ENCODE results near the gene MFAP4.

The MFAP4 gene, protein sequence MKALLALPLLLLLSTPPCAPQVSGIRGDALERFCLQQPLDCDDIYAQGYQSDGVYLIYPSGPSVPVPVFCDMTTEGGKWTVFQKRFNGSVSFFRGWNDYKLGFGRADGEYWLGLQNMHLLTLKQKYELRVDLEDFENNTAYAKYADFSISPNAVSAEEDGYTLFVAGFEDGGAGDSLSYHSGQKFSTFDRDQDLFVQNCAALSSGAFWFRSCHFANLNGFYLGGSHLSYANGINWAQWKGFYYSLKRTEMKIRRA

DNA sequence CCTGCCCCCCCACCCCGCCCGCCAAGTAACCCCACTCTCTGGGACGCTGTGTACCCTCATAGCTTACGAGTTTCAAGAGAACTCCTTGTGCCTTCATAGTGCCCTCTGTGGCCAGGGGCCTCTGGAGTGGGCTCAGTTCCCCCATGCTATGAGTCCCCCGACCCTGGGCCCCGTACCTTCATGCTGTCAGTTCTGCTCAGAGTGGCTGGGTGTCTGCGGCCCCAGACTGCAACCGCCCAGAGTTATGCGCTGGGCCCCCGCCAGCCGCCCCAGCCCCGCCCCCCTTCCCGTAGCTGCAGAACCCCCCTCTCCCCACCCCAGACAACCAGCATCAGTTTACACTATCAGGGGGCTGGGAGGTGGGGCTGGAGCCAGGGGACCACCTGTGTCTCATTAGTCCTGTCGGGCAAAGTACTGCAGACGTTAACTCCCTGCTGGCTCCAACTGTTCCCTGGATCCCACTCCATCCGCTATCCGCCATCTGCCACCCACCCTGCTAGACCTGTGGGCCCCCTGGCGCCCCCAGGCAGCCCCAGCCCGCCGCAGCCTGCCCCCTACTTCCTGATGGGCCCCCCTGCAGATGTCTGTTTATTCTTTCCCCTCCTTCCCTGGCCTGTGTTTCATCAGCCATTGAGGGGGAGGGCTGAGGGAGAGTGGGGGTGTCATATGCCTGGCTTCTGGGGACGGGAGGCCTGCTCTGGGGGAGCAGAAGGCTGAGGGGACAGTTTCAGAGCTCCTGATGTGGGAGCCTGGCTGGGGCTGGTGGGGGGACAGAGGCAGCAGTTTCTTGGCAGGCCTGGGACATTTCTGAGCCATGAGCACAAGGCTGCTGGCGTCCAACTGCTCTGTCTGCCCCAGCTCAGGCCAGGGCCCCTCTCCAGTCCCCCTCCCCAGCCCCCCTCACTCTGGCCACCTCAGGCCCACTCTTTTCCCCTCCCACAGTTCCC is at the start of gene MFAP4:
Gene MFAP4, minus strand, starts transcription at position 217 of the 947 bp plus-strand sequence. Its CDS starts 35 bp downstream, at position 182.
- no peak for DNase-seq

DNA sequence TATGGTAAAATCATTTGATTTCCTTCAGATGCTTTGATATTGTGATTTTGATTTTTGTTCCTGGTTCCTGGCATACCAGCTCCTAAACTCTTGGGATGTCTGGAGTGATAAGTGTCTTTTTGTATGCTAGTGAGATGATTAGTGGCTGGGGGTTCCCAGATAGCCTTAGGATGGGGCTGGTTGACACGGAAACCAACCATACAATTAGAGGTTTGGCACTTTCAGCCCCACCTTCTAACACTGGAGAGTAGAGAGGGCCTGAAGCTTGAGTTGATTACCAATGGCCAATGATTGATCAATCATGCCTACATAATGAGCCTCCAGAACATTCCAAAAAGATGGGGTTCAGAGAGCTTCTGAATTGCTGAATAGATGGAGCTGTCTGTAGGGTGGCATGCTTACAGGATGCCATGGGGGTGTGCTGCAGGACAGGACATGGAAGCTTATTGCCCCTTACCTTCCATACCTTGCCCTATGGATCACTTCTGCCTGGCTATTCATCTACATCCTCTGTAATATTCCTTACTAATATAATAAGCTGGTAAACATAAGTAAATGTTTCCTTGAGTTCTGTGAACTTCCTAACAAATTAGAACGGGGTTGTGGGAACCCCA is 46.8 kb upstream of the MFAP4 start:
- DNase-seq: no peak

DNA sequence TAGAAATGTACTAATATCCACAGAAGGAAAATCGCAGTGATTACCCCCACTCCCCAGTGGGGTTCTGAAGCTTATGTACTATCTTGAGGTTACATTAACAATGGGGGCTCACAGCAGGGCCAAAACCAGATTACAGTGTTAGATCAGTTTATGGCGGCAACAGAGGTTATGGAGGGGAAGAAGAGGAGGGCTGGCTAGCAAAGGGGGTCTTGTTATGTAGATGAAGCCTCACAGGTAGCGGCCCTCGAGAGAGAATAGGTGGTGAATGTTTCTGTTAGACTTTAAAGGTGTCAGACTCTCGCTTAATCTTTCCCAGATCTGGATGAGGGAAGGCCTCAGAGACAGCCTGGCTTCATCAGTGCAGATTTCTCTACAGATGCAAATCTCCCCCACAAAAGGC is 46.3 kb upstream of the MFAP4 start:
- DNase-seq: no peak

DNA sequence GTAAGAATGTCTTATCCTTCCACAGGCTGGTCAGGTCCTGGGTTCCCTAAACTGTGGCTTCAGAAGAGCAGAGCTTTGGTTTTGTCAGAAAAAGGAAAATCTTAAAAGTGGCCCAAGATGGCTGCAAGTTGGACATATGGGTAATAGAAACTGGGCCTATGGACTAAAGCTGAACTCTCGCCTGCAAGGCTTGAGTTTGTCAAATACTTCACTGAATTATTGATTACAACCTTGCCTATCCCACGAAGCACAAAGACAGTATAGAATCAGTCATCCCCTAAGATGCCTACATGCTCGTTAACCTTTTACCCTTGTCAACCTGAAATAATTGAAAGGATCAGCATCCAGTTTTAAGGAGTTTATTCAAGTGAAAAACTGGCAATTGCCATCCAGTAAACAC is 44.7 kb upstream of the MFAP4 start:
- DNase-seq: no peak

DNA sequence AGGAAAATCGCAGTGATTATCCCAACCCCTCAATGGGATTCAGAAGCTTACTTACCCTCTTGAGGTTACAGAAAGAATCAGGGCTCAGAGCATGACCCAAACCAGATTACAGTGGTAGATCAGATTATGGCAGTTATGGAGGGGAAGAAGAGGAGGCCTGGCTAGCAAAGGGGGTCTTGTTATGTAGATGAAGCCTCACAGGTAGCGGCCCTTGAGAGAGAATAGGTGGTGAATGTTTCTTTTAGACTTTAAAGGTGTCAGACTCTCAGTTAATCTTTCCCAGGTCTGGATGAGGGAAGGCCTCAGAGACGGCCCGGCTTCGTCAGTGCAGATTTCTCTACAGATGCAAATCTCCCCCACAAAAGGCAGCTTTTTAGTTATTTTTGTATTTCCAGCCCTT is 39.6 kb upstream of the MFAP4 start:
- no peak for DNase-seq

DNA sequence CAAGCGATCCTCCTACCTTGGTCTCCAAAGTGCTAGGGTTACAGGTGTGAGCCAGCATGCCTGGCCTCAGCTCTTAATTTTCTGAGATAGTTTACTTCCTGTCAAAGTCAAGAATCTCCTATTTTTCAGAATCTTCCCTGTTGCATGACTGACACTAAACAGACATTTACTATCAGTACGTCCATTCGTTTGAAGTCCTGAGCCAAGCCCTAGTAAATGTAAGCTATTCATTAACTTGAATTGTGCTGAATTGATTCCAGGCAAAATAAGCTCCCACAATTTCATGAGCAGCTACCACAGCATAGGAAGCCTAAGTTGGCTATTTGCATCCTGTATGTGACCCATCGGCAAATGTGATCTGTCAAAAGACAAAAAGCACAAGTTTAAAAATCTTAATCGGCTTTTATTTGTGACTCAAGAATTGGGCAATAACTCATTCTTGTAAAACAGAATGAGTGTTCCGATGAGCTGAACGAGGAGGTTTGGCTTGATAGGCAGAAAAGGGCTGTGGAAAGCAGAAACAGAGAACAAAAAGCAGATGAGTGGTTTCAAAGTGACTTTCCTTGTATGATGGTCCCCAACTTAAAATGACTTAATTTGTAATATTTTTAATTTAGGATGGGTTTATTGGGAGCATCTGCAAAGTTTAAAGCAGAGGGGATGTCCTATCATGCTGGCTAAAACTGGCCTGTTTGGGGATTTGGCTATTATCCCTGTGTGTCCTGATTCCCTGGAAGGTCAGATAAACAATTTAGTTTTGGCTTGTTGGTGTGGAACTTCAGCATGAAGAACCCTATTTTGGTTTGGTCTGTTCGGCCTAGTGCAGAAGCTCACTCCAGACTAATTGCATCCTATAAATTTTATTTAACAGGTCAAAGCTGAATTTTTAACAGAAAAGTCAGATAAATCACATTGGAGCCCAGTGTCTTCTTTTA is 38.2 kb upstream of the MFAP4 start:
- DNase-seq: no peak

DNA sequence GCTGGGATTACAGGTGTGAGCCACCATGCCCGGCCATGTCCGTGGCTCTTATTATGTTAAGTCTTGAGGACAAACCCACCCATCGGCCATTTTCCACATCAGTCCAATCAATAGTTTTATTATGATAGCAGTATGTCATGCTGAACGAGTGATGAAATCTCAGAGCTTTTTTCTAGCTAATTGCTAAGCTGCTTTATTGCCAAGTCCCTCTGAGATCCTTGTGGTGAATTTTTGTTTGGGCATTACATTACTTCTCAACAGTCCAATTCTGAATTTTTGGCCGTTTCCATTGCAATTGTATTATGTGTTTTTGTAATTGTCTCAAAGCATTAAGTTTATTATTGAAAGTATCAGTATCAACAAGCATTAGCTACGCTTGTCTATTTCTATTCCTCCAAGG is 34.9 kb upstream of the MFAP4 start:
- DNase-seq: no peak

DNA sequence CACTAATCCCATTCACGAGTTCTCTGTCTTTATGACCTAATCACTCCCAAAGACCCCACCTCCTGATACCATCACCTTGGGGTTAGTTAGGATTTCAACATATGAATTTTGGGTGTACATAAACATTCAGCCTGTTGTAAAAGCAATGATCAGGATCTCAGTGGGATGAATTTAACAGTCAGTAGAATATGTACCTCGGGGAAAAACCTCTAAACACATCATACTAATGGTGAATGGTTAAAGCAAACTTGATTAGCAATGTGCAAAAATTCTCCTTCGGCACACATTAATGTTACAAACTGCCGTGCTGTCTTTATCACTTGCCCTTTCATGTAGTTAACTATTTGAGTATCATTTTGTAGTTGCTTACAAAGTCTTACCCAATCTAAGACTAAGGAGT is 34.2 kb upstream of the MFAP4 start:
- DNase-seq: no peak

DNA sequence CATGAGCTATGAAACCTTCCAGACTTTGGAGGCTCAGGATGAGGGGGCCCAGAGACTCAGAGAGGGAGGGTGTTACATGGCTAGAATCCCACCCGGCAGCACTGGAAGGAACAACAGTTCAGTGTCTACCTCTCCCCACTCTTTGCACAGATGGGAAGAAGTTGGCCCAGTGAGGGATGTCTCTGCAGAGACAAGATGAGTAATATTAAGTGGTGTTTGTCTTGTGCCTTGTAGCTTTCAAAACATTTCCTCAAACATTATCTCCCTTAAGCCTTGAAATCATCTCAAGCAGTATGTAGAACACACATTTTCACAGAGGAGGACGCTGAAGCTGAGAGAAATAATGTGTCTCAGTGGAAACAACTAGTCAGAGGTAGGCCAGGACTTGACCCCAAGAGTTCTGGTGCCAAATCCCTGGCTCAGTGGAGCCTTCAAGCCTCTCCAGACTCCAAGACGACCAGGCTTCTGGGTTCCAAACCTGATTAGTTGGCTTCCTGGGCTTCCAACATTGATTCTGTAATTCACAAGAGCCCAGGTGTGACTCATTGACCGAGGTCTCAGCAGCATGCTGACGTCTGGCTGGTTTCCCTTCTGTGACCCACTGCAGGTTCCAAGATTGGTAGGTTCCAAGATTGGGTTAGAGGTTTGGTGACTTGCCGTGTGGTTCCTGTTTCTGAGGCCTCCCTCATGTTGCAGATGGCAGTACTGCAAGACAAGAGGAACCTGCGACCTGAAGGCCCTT is 31.4 kb upstream of the MFAP4 start:
- no peak for DNase-seq

DNA sequence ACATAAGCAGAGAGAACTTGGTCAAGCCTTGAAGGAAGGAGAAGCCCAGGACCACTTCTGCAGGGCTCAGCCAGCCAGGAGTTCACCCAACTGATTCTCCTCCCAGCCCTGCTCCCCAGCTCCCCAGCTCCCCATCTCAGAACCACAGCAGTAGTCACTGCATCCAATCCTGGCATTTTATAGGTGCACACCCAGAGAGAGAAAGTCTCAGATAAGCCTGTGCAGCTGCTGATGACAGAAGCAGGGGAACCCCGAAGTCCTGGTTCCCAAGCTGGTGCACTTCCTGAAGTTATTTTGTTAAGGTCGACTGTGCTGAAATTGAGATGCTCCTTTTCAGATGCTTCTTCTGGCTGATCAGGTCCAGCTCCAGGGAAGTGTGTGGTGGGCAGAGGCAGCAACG is 30.6 kb upstream of the MFAP4 start:
- DNase-seq: no peak

DNA sequence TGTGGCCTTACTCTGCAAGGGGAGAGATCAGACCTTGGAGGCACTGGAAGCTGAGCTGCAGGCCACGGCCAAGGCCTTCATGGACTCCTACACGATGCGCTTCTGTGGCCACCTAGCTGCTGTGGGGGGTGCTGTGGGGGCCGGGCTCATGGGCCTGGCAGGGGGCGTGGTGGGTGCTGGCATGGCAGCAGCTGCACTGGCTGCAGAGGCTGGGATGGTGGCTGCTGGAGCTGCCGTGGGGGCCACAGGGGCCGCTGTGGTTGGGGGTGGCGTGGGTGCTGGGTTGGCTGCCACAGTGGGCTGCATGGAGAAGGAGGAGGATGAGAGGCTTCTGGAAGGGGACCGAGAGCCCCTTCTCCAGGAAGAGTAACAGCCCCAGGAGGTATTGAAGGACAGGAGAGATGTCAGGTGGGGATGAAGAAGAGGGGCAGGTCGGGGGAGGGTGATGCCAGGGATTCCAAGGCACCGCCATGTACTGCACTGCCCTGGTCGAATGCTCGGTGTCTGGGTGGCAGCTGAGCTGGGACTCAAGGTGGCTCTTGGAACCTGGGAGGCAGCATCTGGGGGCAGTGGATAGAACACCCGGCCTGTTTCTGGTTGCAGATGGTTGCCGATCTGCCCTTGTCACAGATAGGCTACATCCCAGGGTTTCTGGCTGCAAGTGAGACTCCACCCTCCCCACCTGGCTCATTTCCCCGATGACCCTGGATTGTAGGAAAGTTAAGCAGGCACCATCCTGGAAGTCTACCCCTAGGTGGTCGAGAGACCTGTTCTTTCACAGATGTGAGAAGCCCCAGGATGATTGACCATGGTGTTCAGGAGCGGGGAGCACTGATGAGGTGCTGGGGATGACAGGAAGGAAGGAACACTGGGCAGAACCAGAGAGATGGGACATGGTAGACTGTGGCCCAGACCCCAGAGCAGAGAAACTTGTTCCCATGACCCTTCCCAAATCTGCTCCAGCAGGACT is 29.1 kb upstream of the MFAP4 start:
- DNase-seq: no peak

DNA sequence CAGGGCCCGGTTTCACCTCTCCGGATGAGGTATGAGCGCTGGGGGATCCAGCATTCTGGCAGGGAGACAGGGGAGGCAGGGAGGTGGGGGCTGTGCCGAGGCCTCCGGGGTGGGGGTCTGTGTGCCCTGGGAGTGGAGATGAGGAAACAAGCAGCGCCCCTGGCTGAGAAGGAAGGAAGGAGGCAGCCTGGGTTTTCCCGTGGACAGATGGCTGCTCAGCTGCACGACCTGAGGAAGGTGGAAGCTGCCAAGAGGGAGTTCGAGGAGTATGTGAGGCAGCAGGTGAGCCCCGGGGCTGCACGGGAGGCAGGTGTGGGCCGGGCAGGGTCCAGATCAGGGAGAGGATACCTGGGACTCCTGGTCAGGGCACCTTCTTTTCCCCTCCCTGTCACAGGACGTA is 28.3 kb upstream of the MFAP4 start:
- no peak for DNase-seq

DNA sequence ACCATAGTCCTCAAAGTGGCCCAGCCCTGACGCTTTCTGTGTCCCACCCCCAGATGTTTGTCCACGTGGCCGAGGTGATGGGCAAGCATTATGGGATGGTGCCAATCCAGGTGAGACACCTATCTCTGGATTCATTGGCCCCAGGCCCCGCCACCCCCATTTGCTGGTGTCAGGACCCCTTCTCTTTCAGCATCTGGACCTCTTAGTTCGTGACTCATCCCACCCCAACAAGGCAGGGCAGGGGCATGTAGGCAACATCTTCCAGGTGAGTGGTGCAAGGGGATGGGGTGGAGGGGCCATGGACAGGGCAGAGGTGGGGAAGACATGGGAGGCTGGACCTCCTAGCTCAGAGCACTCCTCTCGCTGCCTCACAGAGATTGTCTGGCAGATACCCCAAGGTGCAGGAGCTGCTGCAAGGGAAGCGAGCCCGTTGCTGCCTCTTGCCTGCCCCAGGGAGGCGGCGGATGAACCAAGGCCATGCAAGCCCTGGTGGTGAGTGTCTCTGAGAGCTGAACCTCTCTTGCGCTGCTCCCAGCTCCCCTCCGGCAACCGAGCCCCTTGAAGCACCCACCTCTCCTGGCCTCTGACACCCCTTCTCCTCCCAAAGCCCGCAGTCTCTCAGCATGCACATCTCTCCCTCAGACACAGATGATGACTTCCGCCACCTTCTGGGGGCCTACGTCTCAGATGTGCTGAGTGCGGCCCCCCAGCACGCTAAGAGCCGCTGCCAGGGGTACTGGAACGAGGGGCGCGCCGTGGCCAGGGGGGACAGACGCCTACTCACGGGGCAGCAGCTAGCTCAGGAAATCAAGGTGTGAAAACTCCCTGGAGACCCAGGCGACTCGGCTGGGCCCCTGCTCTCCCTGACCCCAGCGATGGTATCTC is 27.6 kb upstream of the MFAP4 start:
- DNase-seq: no peak

DNA sequence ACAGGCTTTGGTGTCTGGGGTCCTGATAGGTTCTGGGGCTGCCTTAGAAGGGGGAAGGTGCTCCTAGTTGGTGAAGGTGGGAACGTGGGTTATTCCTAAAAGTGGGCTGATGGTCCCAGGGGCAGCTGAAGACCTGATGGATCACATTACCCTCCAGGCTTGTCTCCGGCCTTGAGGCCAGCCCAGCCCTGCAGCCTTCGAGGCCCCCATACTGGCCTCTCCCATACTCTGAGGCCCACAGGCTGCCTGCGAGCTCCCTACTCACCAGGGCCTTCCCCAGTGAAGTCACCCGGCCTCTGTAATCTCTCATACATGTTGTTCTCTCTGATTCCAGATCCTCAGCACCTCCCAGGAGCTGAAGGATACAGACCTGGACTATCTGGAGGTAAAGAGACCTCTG is 26.8 kb upstream of the MFAP4 start:
- no peak for DNase-seq

DNA sequence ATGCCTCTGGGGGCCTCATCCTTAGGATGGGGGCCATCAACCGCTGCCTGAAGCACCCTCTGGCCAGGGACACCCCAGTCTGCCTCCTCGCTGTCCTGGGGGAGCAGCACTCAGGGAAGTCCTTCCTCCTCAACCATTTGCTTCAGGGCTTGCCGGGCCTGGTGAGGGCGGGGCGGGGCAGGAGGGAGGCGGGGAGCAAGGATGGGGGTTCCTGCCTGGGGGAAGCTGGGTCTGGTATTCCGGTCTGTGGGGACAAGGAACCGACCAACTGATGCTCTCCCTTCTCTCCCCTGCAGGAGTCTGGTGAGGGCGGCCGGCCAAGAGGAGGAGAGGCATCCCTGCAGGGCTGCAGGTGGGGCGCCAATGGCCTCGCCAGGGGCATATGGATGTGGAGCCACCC is 26.0 kb upstream of the MFAP4 start:
- no peak for DNase-seq

DNA sequence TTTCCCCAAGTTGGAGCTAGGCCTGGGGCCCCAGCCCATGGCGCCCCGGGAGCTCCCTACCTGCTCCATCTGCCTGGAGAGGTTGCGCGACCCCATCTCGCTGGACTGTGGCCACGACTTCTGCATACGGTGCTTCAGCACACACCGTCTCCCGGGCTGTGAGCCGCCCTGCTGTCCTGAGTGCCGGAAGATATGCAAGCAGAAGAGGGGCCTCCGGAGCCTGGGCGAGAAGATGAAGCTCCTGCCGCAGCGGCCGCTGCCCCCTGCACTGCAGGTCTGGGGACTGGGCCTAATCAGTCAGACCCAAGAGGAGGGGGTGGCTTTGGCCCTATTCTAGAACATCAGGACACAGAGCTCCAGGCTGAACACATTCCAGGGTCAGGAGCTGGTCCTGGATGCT is 25.5 kb upstream of the MFAP4 start:
- no peak for DNase-seq

DNA sequence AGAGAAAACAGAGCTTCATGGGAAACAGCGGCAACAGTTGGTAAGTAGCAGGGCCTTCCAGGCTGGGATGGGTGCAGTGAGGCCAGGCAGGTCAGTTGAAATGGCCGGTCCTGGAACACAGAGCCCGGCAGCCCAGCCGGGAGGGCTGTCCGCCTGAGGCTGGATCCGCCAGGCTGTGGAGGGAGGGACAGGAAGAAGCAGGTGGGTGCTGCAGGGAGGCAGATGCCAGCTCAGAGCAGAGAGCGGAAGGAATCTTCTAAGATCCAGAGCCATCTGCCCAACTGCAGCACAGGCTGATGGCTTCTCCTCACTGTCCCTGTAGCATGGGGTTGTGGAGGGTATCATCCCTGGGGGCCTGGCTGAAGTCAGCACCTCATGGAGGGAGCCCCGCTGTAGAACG is 24.6 kb upstream of the MFAP4 start:
- DNase-seq: no peak

DNA sequence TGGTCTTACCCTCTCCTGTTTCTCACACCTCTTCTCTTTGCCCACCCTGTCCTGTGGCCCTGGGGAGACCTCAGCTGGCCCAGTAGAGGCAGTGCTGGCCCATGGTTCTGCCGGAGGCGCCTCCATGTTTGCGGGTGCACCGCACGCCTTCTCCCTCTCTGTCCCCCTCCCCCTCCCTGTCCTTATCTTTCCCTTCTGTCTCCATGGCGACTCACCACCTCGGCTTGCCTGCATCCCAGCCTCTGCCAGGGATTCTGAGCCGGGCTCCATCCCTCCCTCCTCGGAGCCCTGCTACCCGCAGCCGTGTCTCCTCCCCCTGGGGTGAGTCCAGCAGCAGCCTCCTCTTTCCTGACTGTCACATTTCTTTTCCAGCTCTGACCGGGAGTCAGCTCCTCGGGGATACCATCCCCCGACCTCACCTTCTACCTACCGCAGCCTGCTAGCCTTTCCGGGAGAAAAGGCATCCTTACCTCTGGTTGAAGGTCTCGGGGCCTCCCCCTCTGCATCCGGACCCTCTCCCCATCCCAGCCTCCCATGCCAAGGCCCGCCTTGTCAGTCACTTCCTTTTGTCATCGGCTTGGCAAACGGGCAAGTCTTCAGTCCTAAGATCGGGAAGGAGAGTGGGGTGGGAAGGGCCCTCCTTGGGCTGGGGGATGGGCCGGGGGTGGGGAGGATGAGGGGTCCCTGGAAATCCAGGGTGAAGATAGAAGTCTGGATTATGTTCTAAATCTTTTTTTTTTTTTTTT is 24.1 kb upstream of the MFAP4 start, which contains the start of gene RNF112:
Gene RNF112, plus strand, starts transcription at position 358 of the 746 bp plus-strand sequence. Its CDS starts 177 bp downstream, at position 535.
- DNase-seq: no peak

DNA sequence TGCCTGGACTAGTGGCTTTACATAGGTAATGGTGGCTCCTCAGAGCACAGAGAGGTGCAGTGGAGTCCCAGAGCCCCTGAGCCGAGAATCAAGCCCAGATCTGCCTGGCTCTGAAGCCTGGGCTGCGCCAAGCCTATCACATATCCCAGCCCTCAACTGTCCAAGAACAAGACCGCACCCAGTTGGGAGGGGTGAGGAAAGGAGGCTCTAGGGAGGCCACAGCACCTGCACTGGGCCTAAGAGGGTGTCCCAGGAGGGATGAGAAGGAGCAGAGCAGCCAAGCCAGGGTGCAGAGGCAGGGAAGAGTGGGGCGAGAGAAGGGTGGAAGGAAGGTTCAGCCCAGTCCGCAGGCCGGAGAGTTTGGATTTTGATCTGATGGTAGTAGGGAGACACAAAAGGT is 23.1 kb upstream of the MFAP4 start:
- DNase-seq: no peak

Measured in DMS153 (cell line).